Measurements from ENCODE around the gene DIP2A.

DIP2A gene

GRCh38 chr21:46543306-46543705 is 84.6 kb downstream of the DIP2A start:
- peaks cover 78% of the 10 kb centered on the region for H3K36me3 ChIP-seq (ENCODE audit: insufficient read depth, low read depth, low read length)
- H3K4me3 ChIP-seq (ENCODE audit: low read length): no peak overlapping the region
- H3K27me3 ChIP-seq (ENCODE audit: insufficient read depth, low read length): no peaks in the 10 kb centered on the region
- H3K4me1 ChIP-seq (ENCODE audit: insufficient read depth, low read length): no peaks in the 10 kb centered on the region
- H3K9me3 ChIP-seq (ENCODE audit: insufficient read depth, low read depth, low read length): no peaks in the 10 kb centered on the region
- H3K9ac ChIP-seq (ENCODE audit: low read depth, low read length): no peak overlapping the region
- H3K27ac ChIP-seq (ENCODE audit: low read length): no peak overlapping the region

GRCh38 chr21:46544003-46544402 is 85.3 kb downstream of the DIP2A start:
- peaks cover 76% of the 10 kb centered on the region for H3K36me3 ChIP-seq (ENCODE audit: insufficient read depth, low read depth, low read length)
- H3K27ac ChIP-seq (ENCODE audit: low read length): no peak overlapping the region
- no peak overlapping the region for H3K9ac ChIP-seq (ENCODE audit: low read depth, low read length)
- no peaks in the 10 kb centered on the region for H3K9me3 ChIP-seq (ENCODE audit: insufficient read depth, low read depth, low read length)
- H3K4me1 ChIP-seq (ENCODE audit: insufficient read depth, low read length): no peaks in the 10 kb centered on the region
- no peaks in the 10 kb centered on the region for H3K27me3 ChIP-seq (ENCODE audit: insufficient read depth, low read length)
- no peak overlapping the region for H3K4me3 ChIP-seq (ENCODE audit: low read length)

GRCh38 chr21:46544824-46545223 is 86.1 kb downstream of the DIP2A start:
- no peaks in the 10 kb centered on the region for H3K9me3 ChIP-seq (ENCODE audit: insufficient read depth, low read depth, low read length)
- H3K36me3 ChIP-seq (ENCODE audit: insufficient read depth, low read depth, low read length): peaks cover 73% of the 10 kb centered on the region
- no peak overlapping the region for H3K9ac ChIP-seq (ENCODE audit: low read depth, low read length)

GRCh38 chr21:46545363-46545762 is 86.7 kb downstream of the DIP2A start:
- no peak overlapping the region for H3K4me3 ChIP-seq (ENCODE audit: low read length)
- H3K9me3 ChIP-seq (ENCODE audit: insufficient read depth, low read depth, low read length): no peaks in the 10 kb centered on the region
- H3K4me1 ChIP-seq (ENCODE audit: insufficient read depth, low read length): no peaks in the 10 kb centered on the region
- peaks cover 77% of the 10 kb centered on the region for H3K36me3 ChIP-seq (ENCODE audit: insufficient read depth, low read depth, low read length)
- no peaks in the 10 kb centered on the region for H3K27me3 ChIP-seq (ENCODE audit: insufficient read depth, low read length)
- no peak overlapping the region for H3K9ac ChIP-seq (ENCODE audit: low read depth, low read length)
- H3K27ac ChIP-seq (ENCODE audit: low read length): no peak overlapping the region

More at GRCh38 chr21:46544824-46545223, 86.1 kb downstream of the DIP2A start:
- no peak overlapping the region for H3K27ac ChIP-seq (ENCODE audit: low read length)
- H3K27me3 ChIP-seq (ENCODE audit: insufficient read depth, low read length): no peaks in the 10 kb centered on the region
- no peak overlapping the region for H3K4me3 ChIP-seq (ENCODE audit: low read length)
- no peaks in the 10 kb centered on the region for H3K4me1 ChIP-seq (ENCODE audit: insufficient read depth, low read length)

- no peaks in the 10 kb centered on the region for H3K4me1 ChIP-seq (ENCODE audit: insufficient read depth, low read length)
- H3K9ac ChIP-seq (ENCODE audit: low read depth, low read length): no peak overlapping the region
- H3K4me3 ChIP-seq (ENCODE audit: low read length): no peak overlapping the region
- no peaks in the 10 kb centered on the region for H3K27me3 ChIP-seq (ENCODE audit: insufficient read depth, low read length)
- no peak overlapping the region for H3K27ac ChIP-seq (ENCODE audit: low read length)
- H3K36me3 ChIP-seq (ENCODE audit: insufficient read depth, low read depth, low read length): peaks cover 82% of the 10 kb centered on the region
- no peaks in the 10 kb centered on the region for H3K9me3 ChIP-seq (ENCODE audit: insufficient read depth, low read depth, low read length)
Measured at GRCh38 chr21:46545911-46546310, 87.2 kb downstream of the DIP2A start.

GRCh38 chr21:46546799-46547198 is 88.1 kb downstream of the DIP2A start:
- H3K36me3 ChIP-seq (ENCODE audit: insufficient read depth, low read depth, low read length): peaks cover 82% of the 10 kb centered on the region
- H3K9me3 ChIP-seq (ENCODE audit: insufficient read depth, low read depth, low read length): no peaks in the 10 kb centered on the region

GRCh38 chr21:46549650-46550049 is 91.0 kb downstream of the DIP2A start:
- Histone ChIP-seq H3K4me3 (ENCODE audit: low read length) (no peak overlapping the region), H3K9me3 (ENCODE audit: insufficient read depth, low read depth, low read length) (no peaks in the 10 kb centered on the region), H3K9ac (ENCODE audit: low read depth, low read length) (no peak overlapping the region), H3K27me3 (ENCODE audit: insufficient read depth, low read length) (no peaks in the 10 kb centered on the region), H3K27ac (ENCODE audit: low read length) (no peak overlapping the region), H3K36me3 (ENCODE audit: insufficient read depth, low read depth, low read length) (peaks cover 77% of the 10 kb centered on the region), H3K4me1 (ENCODE audit: insufficient read depth, low read length) (no peaks in the 10 kb centered on the region)

More at GRCh38 chr21:46546799-46547198, 88.1 kb downstream of the DIP2A start:
- no peak overlapping the region for H3K4me3 ChIP-seq (ENCODE audit: low read length)
- H3K27me3 ChIP-seq (ENCODE audit: insufficient read depth, low read length): no peaks in the 10 kb centered on the region
- no peaks in the 10 kb centered on the region for H3K4me1 ChIP-seq (ENCODE audit: insufficient read depth, low read length)
- no peak overlapping the region for H3K9ac ChIP-seq (ENCODE audit: low read depth, low read length)
- no peak overlapping the region for H3K27ac ChIP-seq (ENCODE audit: low read length)

- H3K4me3 ChIP-seq (ENCODE audit: low read length): no peak overlapping the region
- no peaks in the 10 kb centered on the region for H3K9me3 ChIP-seq (ENCODE audit: insufficient read depth, low read depth, low read length)
- H3K27ac ChIP-seq (ENCODE audit: low read length): no peak overlapping the region
- H3K27me3 ChIP-seq (ENCODE audit: insufficient read depth, low read length): no peaks in the 10 kb centered on the region
- no peak overlapping the region for H3K9ac ChIP-seq (ENCODE audit: low read depth, low read length)
- peaks cover 78% of the 10 kb centered on the region for H3K36me3 ChIP-seq (ENCODE audit: insufficient read depth, low read depth, low read length)
- no peaks in the 10 kb centered on the region for H3K4me1 ChIP-seq (ENCODE audit: insufficient read depth, low read length)
Measured at GRCh38 chr21:46550116-46550941, 91.6 kb downstream of the DIP2A start.

GRCh38 chr21:46551636-46552241 is 93.0 kb downstream of the DIP2A start:
- Histone ChIP-seq H3K4me3 (ENCODE audit: low read length) (no peak overlapping the region), H3K9ac (ENCODE audit: low read depth, low read length) (no peak overlapping the region), H3K27me3 (ENCODE audit: insufficient read depth, low read length) (no peaks in the 10 kb centered on the region), H3K27ac (ENCODE audit: low read length) (no peak overlapping the region), H3K36me3 (ENCODE audit: insufficient read depth, low read depth, low read length) (peaks cover 75% of the 10 kb centered on the region), H3K4me1 (ENCODE audit: insufficient read depth, low read length) (no peaks in the 10 kb centered on the region), H3K9me3 (ENCODE audit: insufficient read depth, low read depth, low read length) (no peaks in the 10 kb centered on the region)

GRCh38 chr21:46552274-46552673 is 93.6 kb downstream of the DIP2A start:
- Histone ChIP-seq H3K4me1 (ENCODE audit: insufficient read depth, low read length) (no peaks in the 10 kb centered on the region), H3K27ac (ENCODE audit: low read length) (no peak overlapping the region), H3K9ac (ENCODE audit: low read depth, low read length) (no peak overlapping the region), H3K27me3 (ENCODE audit: insufficient read depth, low read length) (no peaks in the 10 kb centered on the region), H3K4me3 (ENCODE audit: low read length) (no peak overlapping the region), H3K9me3 (ENCODE audit: insufficient read depth, low read depth, low read length) (no peaks in the 10 kb centered on the region), H3K36me3 (ENCODE audit: insufficient read depth, low read depth, low read length) (peaks cover 75% of the 10 kb centered on the region)

- no peak overlapping the region for H3K4me3 ChIP-seq (ENCODE audit: low read length)
- peaks cover 78% of the 10 kb centered on the region for H3K36me3 ChIP-seq (ENCODE audit: insufficient read depth, low read depth, low read length)
- H3K27me3 ChIP-seq (ENCODE audit: insufficient read depth, low read length): no peaks in the 10 kb centered on the region
- no peaks in the 10 kb centered on the region for H3K4me1 ChIP-seq (ENCODE audit: insufficient read depth, low read length)
- no peaks in the 10 kb centered on the region for H3K9me3 ChIP-seq (ENCODE audit: insufficient read depth, low read depth, low read length)
- no peak overlapping the region for H3K9ac ChIP-seq (ENCODE audit: low read depth, low read length)
- no peak overlapping the region for H3K27ac ChIP-seq (ENCODE audit: low read length)
Measured at GRCh38 chr21:46552865-46553379, 94.2 kb downstream of the DIP2A start.

- H3K9me3 ChIP-seq (ENCODE audit: insufficient read depth, low read depth, low read length): no peaks in the 10 kb centered on the region
- H3K27me3 ChIP-seq (ENCODE audit: insufficient read depth, low read length): no peaks in the 10 kb centered on the region
- H3K36me3 ChIP-seq (ENCODE audit: insufficient read depth, low read depth, low read length): peaks cover 70% of the 10 kb centered on the region
- no peak overlapping the region for H3K27ac ChIP-seq (ENCODE audit: low read length)
- H3K4me1 ChIP-seq (ENCODE audit: insufficient read depth, low read length): no peaks in the 10 kb centered on the region
- H3K4me3 ChIP-seq (ENCODE audit: low read length): no peak overlapping the region
- no peak overlapping the region for H3K9ac ChIP-seq (ENCODE audit: low read depth, low read length)
Measured at GRCh38 chr21:46553993-46554392, 95.3 kb downstream of the DIP2A start.

Measured in iPS-20b (cell line).